PC-9 (cell line): ENCODE data around the gene MMP19. TPM values are rescaled to one million over a fixed set of nuclear protein-coding genes. Genes with fewer than 3 reads are reported as not detected.

ENCODE experiments used
- BruUV-seq: library from RNA; stranded (reverse); fragments of 400-500 nt; replicated peaks from 2 replicates; lab custom pipeline; 2021; lab: Mats Ljungman, UMichigan
- CTCF ChIA-PET: fragments of 300-600 bp; sonication (Branson Sonifier 250); formaldehyde crosslinking; loops from one replicate; lab custom pipeline; 2022; ENCODE audit warnings: antibody characterized with exemption; lab: Charles Lee
- POLR2A ChIA-PET: fragments of 300-600 bp; sonication (Branson Sonifier 250); formaldehyde crosslinking; loops from one replicate; lab custom pipeline; 2022; ENCODE audit warnings: antibody characterized with exemption; ENCODE audit not compliant: unreplicated experiment; lab: Charles Lee
- DNase-seq, 2 experiments: peaks; one replicate each; pipeline versions ENCODE4 v3.0.0 to v3.0.0-alpha.2; 2015 to 2022; ENCODE audit warnings: mixed read lengths in 1 of 2
- H2AFZ ChIP-seq: fragments of 200-600 bp; sonication (generic); 2 replicates; pipeline ENCODE4 v1.8.1; 2017; ENCODE audit warnings: antibody characterized with exemption
- H3F3A ChIP-seq: fragments of 200-600 bp; sonication (generic); 2 replicates; pipeline ENCODE4 v1.8.1; 2017; ENCODE audit warnings: antibody characterized with exemption, mild to moderate bottlenecking, low read depth; ENCODE audit not compliant: insufficient read depth
- H3K27ac ChIP-seq: fragments of 200-600 bp; sonication (generic); 2 replicates; pipeline ENCODE4 v1.6.1; 2016; ENCODE audit warnings: mixed run types
- H3K27me3 ChIP-seq: fragments of 200-600 bp; sonication (generic); 2 replicates; pipeline ENCODE4 v1.6.1; 2016; ENCODE audit warnings: low read depth, mixed run types; ENCODE audit not compliant: insufficient read depth
- H3K36me3 ChIP-seq: fragments of 200-600 bp; sonication (generic); 2 replicates; pipeline ENCODE4 v1.6.1; 2016; ENCODE audit warnings: low read depth, mixed run types
- H3K4me1 ChIP-seq: fragments of 200-600 bp; sonication (generic); replicated peaks from 2 replicates; pipeline ENCODE4 v1.6.1; 2016; ENCODE audit warnings: mixed run types; ENCODE audit not compliant: insufficient read depth
- H3K4me2 ChIP-seq: fragments of 200-600 bp; sonication (generic); 2 replicates; pipeline ENCODE4 v1.6.1; 2017; ENCODE audit warnings: mixed run types
- H3K4me3 ChIP-seq: fragments of 200-600 bp; sonication (generic); 2 replicates; pipeline ENCODE4 v1.6.1; 2016; ENCODE audit warnings: mixed run types
- H3K79me2 ChIP-seq: fragments of 200-600 bp; sonication (generic); 2 replicates; pipeline ENCODE4 v1.6.1; 2017; ENCODE audit warnings: low read depth, mixed run types
- H3K9me2 ChIP-seq: fragments of 200-600 bp; sonication (generic); 2 replicates; pipeline ENCODE4 v1.8.1; 2017; ENCODE audit warnings: mild to moderate bottlenecking; ENCODE audit not compliant: insufficient read depth
- H3K9me3 ChIP-seq: fragments of 200-600 bp; sonication (generic); 2 replicates; pipeline ENCODE4 v1.8.1; 2016; ENCODE audit warnings: low read depth; ENCODE audit not compliant: insufficient read depth
- H4K20me1 ChIP-seq: fragments of 200-600 bp; sonication (generic); 2 replicates; pipeline ENCODE4 v1.8.1; 2017; ENCODE audit not compliant: insufficient read depth
- CTCF ChIP-seq: fragments of 200-600 bp; sonication (generic); conservative IDR thresholded peaks from 2 replicates; pipeline ENCODE4 v1.6.1; 2017; ENCODE audit warnings: mixed run types, antibody characterized with exemption, mild to moderate bottlenecking, moderate library complexity
- EZH2 ChIP-seq: fragments of 200-600 bp; sonication (generic); IDR thresholded peaks from 2 replicates; pipeline ENCODE4 v1.8.0; 2017; ENCODE audit warnings: antibody characterized with exemption, low read depth
- intact Hi-C: fragments of 100-400 bp; cut with micrococcal nuclease; formaldehyde crosslinking; loops from one replicate; pipeline ENCODE4 v1.10.0; 2022; ENCODE audit not compliant: unreplicated experiment
- total RNA-seq: library from RNA; stranded (reverse); gene quantifications from 2 replicates; pipeline ENCODE4 v1.2.3, GENCODE V29; 2021

MMP19 gene
- total RNA-seq, 1 experiment from 2014 or later = 0.83 TPM

- ChIA-PET POLR2A (no interaction called here), CTCF (no interaction called here)
- Histone ChIP-seq H3K4me1 (no peaks in the 10 kb centered on the region), H3K4me3 (no peak overlapping the region), H3K27me3 (no peaks in the 10 kb centered on the region), H3K79me2 (no peaks in the 10 kb centered on the region), H3F3A (peaks cover 5% of the 10 kb centered on the region; the same call in 1 of the 2 replicates), H2AFZ (no peak overlapping the region), H4K20me1 (peaks cover 6% of the 10 kb centered on the region), H3K9me2 (no peaks in the 10 kb centered on the region), H3K36me3 (peaks cover 50% of the 10 kb centered on the region), H3K9me3 (no peaks in the 10 kb centered on the region), H3K27ac (no peak overlapping the region), H3K4me2 (no peak overlapping the region)
- DNase-seq = no peak
- intact Hi-C loops = no loop called here
- TF ChIP-seq EZH2 (no peak), CTCF (no peak)
- no TSS peak for BruUV-seq
Observed at GRCh38 chr12:55795950-55796349, 46.8 kb downstream of the MMP19 start.

- intact Hi-C loops = no loop called here
- POLR2A ChIA-PET = no interaction called here
Observed at GRCh38 chr12:55789893-55790292, 52.8 kb downstream of the MMP19 start.

DNA sequence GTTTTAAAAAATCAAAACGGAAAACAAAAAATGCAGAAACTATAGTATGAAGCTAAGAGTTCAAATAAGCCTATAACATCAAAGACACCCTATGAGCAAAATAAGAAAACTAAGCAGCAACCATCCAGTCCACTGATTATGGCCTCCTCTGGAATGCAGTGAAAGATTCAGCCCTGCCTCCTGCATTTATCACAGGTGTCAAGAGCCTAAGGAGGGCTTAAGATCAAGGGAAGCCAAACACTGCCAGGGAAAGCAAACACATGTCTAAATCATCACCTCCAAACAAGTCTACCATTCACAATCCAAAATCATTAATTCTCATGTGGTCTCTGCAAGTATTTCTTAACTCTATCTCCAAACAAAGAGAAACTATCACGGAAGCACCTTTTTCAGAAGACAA, 53.6 kb downstream of the MMP19 start:
- no peak for DNase-seq
- no peak overlapping the region for H3K4me3 ChIP-seq
- CTCF ChIA-PET = no interaction called here
- no peaks in the 10 kb centered on the region; the same call in 1 of the 2 replicates for H3F3A ChIP-seq
- H3K4me1 ChIP-seq = no peaks in the 10 kb centered on the region
- H3K4me2 ChIP-seq = no peak overlapping the region
- H2AFZ ChIP-seq = no peak overlapping the region
- POLR2A ChIA-PET = no interaction called here
- peaks cover 47% of the 10 kb centered on the region for H3K36me3 ChIP-seq
- H3K79me2 ChIP-seq = no peaks in the 10 kb centered on the region
- peaks cover 11% of the 10 kb centered on the region for H4K20me1 ChIP-seq
- H3K9me2 ChIP-seq = no peaks in the 10 kb centered on the region
- no peak overlapping the region for H3K27ac ChIP-seq
- no peaks in the 10 kb centered on the region for H3K9me3 ChIP-seq
- H3K27me3 ChIP-seq = no peaks in the 10 kb centered on the region
- intact Hi-C loops = no loop called here
- TF ChIP-seq EZH2 = no peak
- no peak for TF ChIP-seq CTCF
- no TSS peak for BruUV-seq

More at GRCh38 chr12:55789893-55790292, 52.8 kb downstream of the MMP19 start:
- Histone ChIP-seq H4K20me1 (peaks cover 11% of the 10 kb centered on the region), H2AFZ (no peak overlapping the region), H3K9me2 (no peaks in the 10 kb centered on the region), H3K9me3 (no peaks in the 10 kb centered on the region), H3K4me3 (no peak overlapping the region), H3K4me2 (no peak overlapping the region), H3K79me2 (no peaks in the 10 kb centered on the region), H3F3A (0 out of 2 replicates have a peak, but pooled peaks cover under 1% of the 10 kb centered on the region), H3K4me1 (no peaks in the 10 kb centered on the region), H3K27me3 (no peaks in the 10 kb centered on the region), H3K27ac (no peak overlapping the region), H3K36me3 (peaks cover 44% of the 10 kb centered on the region)
- CTCF ChIA-PET = no interaction called here
- TF ChIP-seq CTCF (no peak), EZH2 (no peak)
- DNase-seq = no peak
- BruUV-seq = no TSS peak
